Mucosa of gallbladder (tissue), 1 donor: ENCODE data around the gene TMPRSS9. TPM values are rescaled to one million over a fixed set of nuclear protein-coding genes. Genes with fewer than 3 reads are reported as not detected.

ENCODE experiments used
- DNase-seq: peaks from one replicate; pipeline ENCODE4 v3.0.0-alpha.2; 2020; ENCODE audit warnings: low spot score
- total RNA-seq: library from RNA; stranded (reverse); gene quantifications from one replicate; pipeline ENCODE4 v1.2.1, GENCODE V29; 2021
- donor health status: DM: no; HTN: no; CAD: no.

Gene TMPRSS9
- total RNA-seq: not detected

DNA sequence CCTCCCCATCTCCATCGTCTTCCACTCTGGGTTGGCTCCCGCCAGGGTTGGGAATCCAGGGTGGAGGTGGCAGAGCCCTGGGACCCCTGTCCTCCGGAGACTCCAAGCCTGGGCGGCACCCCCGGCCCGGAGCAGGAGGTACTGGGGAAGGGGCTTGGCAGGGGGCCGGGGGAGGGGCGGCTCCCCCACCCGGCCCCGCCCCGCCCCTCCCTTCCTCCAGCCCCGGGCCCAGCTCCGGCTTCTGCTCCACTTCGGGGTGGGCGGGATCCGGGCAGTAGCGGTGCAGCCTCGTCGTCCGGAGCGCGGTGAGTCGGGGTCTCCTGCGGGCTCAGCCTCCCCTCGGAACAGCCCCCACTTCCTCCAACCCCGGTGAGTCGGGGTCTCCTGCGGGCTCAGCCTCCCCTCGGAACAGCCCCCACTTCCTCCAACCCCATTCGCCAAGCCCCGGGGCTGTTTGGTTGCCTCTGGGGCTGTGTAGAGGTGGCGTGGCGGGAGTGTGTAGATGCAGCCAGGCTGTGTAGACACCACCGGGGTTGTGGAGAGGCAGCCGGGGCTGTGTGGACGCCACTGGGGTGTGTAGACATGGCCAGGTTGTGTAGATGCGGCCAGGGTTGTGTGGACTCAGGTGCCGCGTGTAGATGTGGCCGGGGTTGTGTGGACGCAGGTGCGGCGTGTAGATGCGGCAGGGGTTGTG is at the start of gene TMPRSS9:
TSS of gene TMPRSS9 (plus strand) at position 274 of the 694 bp plus-strand sequence. CDS start 29,521 bp downstream, outside the sequence.
- no peak for DNase-seq

DNA sequence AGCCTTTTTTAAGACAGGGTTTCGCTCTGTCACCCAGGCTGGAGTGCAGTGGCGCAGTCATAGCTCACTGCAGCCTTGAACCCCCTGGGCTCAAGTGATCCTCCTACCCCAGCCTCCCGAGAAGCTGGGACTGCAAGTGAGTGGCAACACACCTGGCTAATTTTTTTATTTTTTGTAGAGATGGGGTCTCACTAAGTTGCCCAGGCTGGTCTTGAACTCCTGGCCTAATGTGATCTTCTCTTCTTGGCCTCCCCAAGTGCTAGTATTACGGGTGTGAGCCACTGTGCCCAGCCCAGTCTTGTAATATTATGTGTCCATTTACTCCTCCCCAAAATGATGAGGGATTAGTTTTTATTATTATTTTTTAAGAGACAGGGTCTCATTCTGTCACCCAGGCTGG is 49.0 kb upstream of the TMPRSS9 start:
- DNase-seq: no peak

DNA sequence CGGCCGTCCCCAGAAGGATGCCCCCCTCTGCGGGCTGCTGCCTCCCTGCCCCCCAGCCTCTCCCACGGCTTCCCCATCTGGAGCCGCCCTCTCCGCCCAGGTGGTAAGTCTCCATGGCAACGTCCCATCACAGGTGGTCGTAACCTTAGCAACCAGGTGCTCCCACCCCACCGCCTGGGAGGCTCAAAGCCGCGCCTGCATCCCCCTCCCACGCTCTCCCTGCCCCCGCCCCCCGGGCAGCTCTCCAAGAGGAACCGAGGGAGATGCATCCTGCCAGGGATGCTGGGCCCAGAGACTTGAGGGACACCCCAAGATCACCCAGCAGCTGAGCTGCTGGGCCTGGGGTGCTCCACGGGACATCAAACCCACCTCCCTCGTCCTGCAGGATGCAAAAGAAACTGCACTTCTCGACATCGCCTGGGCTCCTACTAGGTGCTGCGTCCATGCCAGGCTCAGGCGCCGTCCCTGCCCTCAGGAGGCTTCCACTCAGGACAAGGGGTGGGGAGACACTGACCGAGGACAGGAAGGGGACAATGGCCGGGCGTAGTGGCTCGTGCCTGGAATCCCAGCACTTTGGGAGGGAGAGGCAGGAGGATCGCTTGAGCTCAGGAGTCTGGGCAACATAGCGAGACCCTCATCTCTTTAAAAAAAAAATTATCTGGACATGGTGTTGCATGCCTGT is 47.1 kb upstream of the TMPRSS9 start:
- DNase-seq: no peak

DNA sequence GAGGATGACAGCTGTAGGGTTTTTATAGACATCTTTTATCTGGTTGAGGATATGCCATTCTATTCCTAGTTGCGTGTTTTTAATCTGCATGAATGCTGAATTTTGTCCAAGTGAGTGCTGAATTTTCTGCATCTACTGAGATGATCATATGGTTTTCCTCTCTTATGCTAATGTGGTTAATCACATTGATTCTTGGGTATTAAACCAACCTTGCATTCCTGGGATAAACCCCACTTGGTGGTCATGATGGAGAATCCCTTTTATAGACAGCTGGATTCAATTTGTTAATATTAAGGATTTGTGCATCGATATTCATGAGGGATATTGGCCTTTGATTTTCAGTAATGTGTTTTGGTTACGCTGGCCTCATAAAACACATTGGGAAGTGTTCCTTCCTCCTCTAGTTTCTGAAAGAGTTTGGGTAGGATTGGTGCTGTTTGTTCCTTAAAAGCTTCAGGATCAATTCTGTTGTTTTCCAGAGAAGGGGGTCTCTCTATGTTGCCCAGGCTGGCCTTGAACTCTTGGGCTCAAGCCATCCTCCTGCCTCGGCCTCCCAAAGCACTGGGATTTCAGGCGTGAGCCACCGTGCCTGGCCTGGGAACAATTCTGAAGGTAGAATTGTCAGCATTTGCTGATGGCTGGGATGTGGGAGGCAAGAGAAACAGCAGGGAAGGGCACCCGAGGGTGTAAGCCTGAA is 44.8 kb upstream of the TMPRSS9 start:
- DNase-seq: no peak

DNA sequence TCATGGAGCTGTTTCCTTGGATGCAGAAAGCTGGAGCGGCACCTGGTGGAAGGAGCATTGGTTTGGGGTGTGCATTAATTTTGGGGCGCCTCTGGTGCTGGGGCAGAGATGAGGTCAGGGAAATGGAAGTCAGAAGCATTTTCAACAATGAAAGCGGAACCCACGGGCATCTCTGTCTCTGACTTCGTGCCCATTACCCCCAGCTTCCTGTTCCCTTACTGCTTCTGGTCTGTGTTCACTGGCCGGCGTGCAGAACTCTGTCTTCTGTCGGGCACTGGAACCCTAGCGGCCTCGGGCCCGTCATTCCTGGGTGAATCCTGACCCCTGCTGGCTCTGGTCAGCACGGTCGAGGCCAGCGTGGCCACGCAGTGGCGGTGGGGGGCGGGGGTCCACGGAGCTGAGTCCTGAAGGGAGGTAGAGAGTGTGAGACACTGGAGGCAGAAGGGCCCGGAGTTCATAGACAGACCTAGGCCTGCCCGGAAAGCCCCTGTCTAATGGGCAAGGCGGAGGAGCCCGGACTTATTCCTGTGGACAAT is 44.2 kb upstream of the TMPRSS9 start:
- peak; percentile 65 for DNase-seq

DNA sequence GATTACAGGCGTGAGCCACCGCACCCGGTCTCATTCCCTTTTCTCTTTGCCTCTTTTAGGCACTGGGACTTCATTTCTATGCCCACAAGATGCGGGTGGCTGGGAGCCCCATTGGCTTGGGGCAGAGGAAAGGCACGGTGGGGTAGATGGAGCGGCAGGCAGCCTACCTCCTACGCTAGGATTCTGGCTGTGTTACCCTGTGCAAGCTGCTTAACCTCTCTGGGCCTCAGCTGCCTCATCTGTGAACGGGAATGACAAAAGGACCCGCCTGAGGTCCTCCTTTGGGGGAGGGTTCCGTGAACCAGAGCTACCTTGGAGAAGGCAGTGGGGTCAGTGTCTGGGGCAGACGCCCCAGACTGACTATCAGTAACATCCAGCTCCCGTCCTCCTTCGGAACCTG is 42.8 kb upstream of the TMPRSS9 start:
- no peak for DNase-seq

DNA sequence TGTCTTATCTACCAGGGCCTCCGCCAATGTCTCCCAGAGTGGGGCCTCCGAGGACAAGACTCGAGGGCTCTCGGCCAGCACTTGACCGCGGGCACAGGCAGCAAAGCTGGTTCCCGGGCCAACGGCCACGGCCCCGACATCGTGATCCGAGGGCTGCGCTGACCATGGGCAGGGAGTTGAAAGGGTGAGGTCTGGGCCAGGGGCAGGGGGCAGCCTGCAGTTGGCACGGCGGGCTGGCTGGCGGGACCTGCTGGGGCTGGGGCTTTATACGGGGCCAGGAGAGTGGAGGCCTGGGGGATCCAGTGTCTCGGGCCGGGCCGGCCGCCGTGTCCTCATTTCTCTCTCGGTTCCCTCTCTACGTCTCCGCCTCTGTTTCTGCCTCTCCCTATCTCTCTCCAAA is 42.3 kb upstream of the TMPRSS9 start:
- no peak for DNase-seq

DNA sequence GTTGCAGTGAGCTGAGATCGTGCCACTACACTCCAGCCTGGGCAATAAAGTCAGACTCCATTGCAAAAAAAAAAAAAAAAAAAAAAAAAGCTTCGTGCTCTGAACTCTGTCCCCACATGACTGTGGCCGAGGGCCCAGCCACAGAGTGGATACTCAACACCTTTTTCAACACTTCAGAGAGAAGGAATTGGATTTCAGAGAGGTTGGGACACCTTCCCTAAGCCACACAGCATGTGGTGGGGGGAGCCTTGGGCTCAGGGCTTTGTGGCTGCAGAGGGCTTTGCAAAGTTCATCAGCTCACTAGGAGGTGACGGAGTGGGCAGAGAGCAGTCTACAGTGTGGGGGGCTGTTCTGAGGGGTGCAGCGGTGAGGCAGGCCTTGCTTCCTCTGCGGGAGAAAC is 41.1 kb upstream of the TMPRSS9 start:
- DNase-seq: no peak

DNA sequence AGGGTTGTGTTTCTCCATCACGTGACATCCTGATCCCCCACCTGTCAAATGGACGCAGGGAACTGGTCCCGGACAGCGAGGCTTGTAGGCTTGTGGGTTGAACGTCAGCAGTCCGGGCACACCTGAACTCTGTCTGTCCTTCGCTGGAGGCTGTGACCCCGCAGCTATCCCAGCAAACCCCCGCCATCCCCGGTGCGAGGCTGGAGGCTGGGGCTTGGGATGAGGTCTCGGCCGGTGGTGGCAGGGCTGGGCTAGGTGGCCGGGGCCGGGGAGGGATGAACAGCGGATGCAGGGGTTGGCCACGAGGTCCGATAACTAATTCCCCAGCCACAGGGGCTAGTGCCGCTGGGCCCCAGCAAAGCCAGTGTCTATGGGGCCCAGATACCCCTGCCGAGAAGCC is 40.5 kb upstream of the TMPRSS9 start:
- DNase-seq: no peak

DNA sequence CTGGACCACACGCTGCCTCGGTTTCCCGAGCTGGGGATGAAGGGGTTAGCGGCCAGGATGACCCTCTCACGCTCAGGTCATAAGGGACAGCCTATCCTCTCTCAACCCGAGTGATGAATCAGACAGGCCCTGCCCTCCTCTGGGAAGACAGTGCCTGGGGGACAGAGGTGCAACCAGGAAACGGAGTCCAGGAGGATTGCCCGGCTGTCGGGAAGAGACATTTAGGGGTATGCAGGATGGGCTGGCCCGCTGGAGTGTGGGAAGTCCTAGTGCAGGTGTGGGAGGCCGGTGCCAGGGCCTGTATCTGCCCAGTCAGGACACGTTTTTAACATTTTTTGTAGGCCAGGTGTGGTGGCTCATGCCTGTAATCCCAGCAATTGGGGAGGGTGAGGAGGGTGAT is 40.0 kb upstream of the TMPRSS9 start:
- no peak for DNase-seq

DNA sequence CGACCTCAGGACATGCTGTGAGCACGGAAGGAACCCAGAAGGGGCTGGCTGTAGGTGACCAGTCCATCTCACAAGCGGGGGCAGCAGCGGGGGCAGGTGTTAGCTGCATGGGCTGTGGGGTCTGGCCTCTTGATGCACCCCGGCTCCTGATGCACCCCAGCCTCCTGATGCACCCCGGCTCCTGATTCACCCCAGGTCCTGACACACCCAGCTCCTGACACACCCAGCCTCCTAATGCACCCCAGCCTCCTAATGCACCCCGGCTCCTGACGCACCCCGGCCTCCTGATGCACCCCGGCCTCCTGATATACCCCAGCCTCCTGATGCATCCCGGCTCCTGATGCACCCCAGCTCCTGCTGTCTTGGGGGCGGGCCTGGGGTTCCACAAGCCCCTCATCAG is 39.1 kb upstream of the TMPRSS9 start:
- DNase-seq: no peak

DNA sequence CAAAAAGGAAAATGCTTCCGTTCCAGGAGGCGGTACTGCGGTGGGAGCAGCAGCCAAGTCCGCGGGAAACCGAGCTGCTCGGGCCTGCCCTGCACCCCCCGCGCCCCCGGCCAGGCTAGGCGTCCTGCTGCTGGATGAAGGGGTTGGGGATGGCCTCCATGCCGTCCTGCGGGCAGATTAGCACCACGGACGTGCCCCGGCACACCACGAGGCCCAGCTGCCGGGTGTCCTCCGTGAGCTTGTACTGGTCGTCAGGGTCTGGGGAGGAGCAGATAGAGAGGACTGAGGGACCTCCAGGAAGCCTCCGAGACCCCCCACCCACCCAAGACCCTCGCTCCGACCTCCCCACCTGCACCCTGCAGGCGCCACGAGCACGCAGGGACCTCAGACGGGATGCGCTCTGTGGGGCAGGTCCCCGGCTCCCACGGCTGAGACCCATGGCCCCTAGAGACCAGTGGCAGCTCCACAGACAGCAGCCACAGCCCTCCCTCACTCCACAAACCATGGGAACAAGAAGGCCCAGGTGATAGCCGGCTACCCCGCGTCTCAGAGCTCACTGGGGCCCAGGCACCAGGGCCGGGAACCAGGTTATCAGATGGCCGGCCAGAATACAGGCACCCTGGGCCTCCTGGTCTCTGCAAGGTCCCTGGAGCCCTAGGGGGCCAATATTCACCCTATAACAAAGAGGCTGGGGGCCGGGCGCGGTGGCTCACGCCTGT is 38.3 kb upstream of the TMPRSS9 start:
- no peak for DNase-seq

DNA sequence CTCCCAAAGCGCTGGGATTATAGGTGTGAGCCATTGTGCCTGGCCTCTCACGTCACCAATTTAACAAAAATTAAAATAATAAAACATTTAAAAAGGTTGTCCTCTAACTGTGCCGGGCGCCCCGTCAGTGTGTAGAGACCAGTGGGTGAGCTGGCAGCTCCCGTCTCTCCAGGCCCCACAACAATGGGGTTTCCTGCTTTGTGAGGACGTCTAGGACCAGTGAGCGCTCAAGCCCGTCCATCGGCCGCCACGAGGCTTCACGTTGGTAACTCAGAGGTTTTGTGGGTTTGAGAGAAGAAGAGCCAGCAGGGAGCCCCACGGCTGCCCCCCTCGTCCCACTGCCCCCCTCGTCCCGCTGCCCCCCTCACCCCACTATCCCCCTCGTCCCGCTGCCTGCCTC is 36.4 kb upstream of the TMPRSS9 start:
- DNase-seq: no peak

DNA sequence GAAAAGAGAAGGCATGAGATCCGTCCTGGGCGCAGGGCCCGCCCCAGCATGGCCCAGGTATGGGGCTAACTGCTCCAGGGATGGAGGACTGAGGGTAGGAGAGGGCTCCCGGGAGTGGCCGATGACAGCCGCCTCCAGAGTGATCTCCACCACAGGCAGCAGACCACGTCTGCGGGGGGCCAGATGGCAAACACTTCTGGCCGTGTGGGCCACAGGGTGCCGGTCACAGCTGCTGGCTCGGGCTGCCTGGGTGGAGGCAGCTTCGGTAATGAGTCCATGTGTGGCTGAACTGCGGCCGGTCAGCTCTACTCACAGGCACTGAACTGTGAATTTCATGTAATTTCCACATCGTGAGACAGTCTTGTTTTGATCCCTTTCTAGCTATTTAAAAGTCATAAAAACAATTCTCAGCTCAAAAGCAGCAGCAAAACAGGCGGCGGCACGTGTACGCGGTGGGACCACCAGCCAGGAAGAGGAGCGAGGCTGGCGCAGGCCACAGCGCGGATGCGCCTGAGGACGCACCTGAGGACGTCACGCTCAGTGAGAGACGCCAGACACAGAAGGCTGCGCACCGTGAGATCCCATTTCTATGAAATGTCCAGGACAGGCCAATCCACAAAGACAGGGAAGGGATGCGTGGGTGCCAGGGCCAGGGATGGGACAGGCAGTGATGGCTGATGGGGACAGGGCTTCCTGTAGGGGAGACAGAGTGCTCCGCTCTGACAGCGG is 35.7 kb upstream of the TMPRSS9 start:
- DNase-seq: no peak

DNA sequence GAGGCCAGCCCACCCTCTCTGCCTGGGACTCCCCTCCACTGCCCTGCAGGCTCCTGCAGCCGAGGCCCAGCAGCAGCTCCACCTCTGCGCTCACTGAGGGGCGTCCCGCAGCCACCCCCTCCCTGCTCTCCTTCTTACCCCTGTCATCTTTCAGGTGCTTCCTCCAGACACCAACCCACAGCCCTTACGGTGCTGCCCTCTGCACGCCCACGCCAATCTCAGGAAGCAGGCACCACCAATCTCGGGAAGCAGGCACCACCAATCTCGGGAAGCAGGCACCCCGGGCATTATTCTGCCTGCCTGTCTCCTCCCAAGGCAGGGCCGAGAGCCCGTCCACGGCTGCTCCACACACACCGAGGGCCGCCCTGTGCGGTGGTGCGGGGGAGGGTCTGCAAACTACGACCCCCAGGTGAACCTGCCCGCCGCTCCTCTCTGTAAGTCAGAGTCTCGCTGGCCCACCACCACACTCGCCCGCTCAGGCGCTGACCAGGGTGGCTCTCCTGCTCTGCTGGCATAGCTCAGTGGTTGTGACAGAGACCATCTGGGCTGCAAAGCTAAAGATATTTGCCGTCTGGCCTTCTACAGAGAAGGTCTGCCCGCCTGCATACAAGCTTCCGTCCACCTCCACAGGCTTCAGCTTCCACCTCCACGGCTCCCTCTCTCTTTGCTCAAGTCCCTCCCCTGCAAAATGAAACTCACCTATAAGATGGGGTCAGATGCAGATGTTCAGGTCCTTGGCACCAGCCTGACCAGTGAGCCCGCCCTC is 34.6 kb upstream of the TMPRSS9 start:
- no peak for DNase-seq

DNA sequence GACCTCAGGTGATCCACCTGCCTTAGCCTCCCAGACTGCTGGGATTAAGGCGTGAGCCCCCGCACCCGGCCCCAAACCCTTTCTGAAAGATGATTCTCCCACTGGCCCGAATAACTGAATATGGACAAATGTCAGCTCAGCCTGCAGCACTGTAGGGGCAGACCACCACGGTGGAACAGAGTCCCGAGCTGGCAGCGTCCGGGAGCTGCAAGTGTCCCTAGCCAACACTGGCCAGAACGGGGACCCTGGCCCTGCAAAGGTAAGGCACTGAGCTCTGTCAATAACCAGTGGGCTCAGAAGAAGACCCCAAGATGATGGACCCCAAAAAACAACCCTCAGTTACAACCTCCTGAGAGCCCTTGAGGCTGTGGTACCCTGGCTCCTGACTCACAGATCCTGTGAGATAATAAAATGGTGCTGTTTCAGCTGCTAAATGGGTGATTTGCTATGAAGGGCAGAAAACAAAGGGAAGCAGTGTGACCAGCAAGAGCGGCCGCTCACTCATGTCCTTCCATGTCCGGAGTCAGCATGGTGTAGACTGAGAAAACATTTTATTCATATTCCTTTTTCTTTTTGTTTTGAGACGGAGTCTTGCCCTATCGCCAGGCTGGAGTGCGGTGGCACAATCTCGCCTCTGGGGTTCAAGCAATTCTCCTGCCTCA is 33.2 kb upstream of the TMPRSS9 start:
- no peak for DNase-seq

DNA sequence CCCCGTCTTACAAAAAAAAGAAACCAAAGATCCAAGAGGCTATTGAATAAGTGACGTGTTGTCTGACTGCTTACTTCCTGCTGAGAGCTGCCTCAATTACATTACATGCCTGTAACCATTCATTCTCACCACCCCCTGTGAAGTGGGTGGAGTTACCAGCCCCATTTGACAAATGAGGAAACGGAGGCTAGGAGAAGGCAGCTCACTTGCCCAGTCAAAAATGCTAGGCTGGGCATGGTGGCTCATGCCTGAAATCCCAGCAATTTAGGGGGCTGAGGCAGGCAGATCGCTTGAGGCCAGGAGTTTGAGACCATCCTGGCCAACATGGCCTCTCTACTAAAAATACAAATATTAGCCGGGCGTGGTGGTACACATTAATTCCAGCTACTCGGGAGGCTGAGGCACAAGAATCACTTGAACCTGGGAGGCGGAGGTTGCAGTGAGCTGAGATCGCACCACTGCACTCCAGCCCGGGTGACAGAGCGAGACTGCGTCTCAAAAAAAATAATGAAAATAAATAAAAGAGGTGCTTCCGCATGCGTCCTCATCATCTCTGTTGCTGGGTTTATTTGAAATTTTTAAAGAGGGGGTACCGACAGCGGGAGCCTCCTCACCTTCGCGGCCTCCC is 32.2 kb upstream of the TMPRSS9 start:
- DNase-seq: peak; percentile 35

DNA sequence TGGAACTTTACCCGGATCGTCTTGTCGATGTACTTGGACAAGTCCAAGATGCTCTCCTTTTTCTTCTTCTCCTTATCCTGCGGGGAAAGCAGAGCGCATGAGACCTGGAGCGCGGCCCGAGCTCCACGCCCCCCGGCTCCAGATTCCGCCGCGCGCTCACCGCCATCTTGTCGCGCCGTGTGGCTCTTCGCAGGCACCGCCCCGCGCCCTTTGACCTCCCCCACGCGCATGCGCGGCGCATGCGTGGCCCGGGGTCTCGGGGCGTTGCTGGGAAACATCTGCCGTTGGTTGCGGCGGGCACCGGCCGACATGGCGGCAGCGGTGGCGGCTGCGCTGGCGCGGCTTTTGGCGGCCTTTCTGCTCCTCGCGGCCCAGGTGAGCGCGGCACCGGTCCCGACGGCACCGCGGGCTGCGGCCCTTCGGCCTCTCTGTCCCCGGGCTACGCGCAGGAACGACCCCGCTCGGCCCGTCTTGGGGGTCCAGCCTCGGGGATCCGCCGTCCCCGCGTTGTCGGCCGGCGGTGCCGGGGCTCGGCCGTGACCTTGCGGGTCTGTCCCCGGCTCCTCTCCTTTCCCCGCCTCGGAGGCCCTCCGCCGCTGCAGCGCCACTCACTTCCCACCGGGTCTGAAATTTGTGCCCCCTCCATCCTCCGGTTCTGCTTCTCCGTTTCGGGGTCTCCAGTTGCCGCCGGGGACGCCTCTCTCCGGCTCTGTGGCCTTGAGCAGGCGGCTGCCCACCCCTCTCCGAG is 31.5 kb upstream of the TMPRSS9 start, which contains the start of the genes LSM7 and SPPL2B:
TSS of gene LSM7 (minus strand) at position 186 of the 748 bp plus-strand sequence. CDS start at position 166, 20 bp downstream.
TSS of gene SPPL2B (plus strand) at position 284 of the 748 bp plus-strand sequence. CDS start at position 310, 26 bp downstream.
- DNase-seq: peak; percentile 94

DNA sequence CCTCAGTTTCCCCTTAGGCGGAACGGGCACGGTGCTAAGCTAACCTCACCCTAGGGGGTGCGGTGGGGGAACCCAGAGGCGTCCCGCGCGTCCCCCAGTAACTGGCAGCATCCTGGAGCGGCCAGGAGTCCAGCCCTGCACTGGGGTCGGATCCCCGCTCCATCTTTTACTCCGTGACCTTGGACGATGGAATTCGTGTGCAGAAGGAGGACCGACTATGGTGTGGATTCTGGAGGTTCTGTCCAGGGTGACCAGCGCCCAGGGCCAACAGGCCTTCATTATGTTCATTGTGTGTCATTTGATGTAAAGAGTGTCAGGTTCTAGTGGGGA is 31.0 kb upstream of the TMPRSS9 start:
- DNase-seq: no peak
